Hippocampal formation (tissue), 2 donors: ENCODE results near the gene PERCC1.

Experiments
- DNase-seq, 2 donors: peaks; one replicate each; lab custom pipeline; 2025; lab: John Stamatoyannopoulos, UW

The PERCC1 gene

DNA sequence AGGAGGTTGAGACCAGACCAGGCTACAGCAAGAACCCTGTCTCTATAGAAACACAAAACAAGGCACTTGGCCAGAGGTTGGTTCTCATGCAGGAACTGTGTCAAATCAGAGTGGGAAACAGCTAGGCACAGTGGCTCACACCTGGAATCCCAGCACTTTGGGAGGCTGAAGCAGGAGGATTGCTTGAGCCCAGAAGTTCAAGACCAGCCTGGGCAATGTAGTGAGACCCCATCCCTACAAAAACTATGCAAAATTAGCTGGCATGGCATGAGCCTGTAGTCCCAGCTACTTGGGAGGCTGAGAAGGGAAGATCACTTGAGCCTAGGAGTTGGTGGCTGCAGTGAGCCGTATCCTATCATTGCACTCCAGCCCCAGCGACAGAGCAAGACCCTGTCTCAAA, 18.0 kb upstream of the PERCC1 start:
- no peak for DNase-seq

DNA sequence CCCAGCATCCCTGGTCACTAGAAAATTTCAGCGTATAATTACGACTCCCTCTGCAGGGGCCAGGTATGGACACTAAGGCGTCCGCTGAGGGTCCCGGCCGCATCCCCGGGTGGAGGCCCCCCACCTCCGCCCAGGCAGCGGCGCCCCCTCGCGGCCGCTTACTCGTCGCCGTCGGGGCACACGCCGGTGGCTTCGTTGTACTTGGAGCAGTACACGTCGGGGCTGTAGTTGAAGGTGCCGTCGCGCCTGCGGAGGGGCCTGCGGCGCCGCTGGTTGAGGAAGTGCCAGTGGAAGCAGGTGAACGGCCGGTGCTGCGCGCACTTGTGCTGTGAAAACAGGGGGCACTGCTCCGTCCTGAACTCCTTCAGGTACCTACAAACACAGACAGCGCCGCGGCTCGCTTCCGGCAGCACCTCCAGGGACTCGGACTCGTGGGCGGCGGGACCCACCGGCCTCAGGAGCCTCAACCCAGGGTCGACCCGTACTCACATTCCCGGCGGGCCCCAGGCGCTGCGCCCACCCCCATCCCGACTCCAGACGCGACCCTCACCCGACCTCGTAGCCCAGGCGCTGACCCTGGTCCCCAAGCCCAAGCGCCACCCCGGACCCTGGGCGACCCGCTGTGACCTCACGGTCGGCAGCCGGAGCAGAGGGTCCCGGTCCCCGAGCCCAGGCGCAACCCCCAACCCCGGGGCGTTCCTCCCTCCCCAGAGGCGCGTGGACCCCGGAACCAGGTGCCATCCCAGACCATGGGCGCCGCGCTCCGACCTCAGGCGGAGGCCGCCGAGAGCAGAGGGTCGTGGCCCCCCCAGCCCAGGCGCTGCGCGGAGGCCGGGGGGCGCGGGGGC, 17.0 kb upstream of the PERCC1 start:
- DNase-seq: peak in 1 of 2 donors; percentile 6

DNA sequence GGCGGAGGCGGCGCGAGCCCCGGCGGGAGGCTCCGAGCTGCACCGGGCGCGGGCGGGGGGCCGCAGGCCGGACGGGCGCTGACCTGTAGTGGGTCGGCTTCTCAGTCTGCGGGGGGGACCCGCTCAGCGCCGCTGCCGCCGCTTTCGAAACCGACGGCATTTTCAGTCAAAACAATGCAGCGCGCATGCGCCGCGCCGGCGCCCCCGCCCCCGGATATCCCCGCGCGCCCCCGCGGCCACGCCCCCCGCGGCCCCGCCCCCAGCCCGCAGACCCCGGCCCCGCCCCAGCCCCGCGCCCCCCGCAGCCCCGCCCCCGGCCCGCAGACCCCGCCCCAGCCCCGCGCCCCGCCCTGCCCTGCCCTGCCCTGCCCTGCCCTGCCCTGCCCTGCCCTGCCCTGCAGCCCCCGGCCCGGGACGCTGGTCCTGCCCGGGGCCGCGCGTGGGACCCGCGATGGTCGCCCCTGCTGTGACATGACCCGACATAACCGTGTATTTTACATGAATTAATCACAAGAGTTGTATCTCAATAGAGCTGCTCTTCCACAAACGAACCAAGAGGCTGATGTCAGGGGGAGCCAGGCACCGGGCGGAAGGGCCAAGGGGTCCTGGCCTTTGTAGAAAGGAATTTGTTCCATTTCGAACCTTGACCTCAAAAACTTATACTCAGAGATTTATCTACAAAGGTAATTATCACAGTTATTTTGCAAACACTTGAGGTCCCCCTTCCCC, 16.2 kb upstream of the PERCC1 start, which contains the start of gene UNKL:
Gene UNKL (minus strand): TSS at position 173 of the 729 bp plus-strand sequence. CDS start 13 bp downstream, at position 160.
- peak; percentile 2 to 44 for DNase-seq

DNA sequence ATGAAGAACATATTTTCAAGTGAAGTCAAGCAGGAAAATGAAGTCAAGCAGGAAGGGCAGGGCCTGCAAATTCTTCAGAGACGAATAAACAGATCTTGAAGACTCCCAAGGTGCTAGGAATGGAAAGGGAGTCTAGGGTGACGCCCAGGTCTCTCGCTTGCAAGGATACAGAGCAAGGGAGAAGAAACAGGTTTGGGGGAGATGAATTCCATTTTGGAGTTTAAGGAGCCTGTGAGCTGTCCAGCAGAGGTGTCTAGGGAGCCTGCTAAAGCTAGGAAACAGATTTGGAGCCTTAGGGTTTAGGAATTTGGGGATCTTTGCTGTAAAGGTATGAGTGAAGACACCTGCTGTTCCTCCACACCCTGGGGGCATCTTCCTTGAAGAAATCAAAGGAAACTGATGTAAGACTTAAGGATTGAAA, 14.3 kb upstream of the PERCC1 start:
- DNase-seq: no peak

DNA sequence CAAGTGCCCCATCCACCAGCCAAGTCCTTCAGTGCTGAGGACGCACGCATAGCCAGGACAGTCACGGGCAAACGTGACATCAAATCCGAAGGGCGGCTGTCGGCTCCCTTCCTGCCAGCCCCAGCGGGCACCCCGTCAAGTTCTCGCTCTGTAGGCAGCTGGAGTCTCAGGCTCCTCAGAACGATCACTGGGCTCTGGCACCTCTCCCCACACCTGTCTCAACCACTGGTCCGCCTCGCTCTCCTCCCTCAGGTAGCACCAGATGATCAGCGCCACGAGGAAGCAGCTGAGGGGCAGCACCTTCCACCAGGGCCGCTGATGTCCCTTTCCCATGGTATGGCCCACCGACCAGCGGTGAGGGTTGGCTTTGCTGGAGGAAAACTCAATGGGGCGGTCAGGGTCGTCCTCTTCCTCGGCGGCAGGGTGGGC, 10.8 kb upstream of the PERCC1 start:
- peak in 1 of 2 donors; percentile 8 for DNase-seq

DNA sequence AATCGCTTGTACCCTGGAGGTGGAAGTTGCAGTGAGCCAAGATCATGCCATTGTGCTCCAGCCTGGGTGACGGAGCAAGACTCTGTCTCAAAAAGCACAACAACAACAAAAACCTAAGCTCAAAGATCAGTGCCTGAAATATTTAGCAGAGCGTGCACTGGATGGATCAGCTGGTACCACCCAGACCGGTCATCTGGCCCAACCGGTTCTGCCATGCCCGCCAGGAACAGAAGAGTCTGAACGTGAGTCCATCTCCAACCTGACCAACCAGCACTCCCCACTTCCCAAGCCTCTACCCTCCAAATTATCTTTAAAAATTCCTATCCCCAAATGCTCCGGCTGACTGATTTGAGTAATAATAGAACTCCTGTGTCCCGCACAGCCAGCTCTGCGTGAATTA, 8.8 kb upstream of the PERCC1 start:
- DNase-seq: no peak

DNA sequence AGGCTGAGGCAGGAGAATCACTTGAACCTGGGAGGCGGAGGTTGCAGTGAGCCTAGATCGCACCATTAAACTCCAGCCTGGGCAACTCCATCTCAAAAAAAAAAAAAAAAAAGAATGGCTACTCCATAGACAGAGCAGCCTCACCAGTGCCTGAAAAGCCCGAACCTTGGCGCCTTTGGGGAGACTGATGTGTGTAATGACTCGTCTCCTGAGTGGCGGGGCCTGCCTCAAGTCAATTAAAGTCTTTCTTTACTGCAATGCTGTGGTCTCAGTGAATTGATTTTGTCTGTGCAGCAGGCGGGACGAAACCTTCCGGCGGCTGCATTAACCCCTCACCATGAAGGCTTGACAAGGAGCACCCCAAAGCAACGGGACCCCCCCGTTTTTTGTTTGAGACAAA, 6.8 kb upstream of the PERCC1 start:
- DNase-seq: no peak

DNA sequence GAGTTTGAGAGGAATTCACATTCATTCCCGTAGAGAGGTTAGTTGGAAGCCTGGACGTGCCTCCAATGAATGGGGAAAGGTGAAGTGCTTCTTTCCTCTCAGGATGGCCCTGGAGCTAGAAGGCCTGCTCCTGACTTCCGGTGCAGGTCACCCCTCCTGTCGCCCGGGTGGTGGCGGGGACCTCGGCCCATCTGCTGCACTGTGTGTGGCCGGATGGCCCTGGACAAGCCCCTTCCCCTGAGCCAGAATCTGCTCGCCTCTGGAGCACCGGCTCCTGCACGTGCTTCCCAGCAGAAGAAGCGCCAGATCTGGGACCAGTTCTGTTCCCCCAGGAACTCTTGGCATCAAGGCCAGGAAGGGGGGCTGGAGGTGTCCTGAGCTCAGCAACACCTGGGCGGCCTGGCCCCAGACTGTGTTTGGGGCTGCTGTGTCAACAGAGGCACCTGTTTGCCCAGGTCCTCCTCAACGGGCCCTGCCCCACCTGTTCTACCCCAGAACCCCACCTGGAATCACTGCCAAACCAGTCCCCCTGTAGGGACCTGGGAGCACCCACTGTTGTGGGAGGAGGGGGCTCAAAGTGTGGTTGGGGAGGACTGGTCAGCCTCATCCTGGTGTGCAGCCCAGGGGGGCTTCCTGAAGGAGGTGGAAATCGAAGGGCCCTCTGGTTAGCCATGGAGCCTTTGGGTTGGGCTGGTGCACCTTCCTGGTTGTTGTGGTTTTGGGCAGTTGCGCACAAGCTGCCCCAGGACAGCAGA, 5.1 kb upstream of the PERCC1 start:
- no peak for DNase-seq

DNA sequence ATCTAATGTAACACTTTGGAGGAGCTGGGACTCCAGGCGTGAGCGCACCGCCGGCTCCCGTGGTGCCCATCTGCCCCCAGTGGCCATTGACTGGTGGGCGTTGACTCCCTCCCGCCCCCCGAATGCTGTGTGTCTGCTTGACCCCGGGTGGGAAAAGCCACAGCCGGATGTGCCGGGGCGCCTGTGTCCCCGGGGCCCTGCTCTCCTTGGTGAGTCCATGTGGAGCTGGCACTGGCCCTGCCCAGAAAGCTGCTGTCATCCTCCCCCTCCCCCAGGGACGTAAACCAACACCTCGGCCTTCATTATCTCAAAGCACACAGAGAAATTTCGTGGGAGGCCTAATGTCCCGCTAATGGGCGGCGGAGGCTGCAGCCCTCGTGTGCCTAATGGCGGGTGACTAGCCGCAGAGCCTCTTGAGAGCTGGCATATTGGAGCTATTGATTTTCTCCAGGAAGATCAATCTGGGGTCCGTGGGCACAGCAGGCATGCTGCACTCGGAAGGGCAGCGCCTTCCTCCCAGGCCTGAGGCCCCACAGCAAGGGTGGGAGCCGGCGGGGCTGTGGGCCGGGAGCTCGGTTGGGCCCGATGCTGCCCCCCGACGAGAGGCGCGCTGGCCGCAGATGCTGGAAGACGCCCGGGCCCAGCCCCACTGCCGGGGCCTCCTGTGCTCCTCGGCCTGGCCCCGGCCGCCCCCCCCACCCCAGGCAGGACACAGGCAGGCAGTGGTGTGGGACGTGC, 4.0 kb upstream of the PERCC1 start:
- DNase-seq: no peak

DNA sequence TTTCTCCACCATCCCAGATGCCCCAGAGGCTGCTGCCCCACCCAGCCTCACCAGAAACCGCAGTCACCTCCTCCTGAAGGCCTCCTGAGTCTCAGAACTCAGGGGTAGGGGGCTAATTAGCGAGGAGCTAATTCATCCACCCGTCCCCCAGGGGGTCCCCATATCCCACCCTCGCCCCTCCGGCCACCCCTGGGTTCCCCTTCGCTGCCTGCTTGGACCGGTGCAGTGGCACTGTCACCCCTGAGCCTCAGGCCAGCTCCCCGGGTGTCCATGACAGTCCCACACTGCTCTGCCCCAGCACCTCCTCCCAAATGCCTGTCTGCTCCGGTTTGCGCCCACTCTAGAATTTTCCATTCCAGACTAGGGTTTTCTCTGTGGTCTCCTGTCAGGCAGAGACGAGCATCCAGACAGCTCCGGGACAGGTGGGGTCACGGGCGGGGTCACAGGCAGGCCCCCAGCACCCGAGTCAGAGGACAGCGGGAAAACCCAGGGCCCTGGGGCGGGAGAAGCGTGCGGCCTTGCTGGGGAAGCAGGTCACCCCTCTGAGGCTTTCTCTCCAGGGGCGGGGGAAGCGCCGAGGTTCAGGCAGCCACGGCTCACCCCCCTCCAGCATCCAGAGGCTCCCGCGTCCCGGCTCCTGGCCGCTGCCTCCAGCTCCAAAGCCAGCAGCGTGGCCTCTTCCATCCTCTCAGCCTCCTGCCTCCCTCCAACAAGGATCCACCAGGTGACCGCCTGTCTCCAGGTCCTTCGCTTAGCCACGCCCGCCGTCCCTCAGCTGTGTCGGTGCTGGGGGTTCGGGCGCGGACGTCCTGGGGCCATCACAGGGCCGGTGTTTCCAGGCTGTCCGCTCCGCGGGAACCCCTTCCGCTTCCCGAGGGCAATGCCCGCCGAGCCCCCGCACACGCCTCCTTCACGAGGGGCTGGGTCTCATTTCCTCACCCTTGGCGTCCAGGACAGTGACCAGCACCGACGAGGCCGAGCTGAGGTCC, 3.1 kb upstream of the PERCC1 start:
- DNase-seq: no peak

DNA sequence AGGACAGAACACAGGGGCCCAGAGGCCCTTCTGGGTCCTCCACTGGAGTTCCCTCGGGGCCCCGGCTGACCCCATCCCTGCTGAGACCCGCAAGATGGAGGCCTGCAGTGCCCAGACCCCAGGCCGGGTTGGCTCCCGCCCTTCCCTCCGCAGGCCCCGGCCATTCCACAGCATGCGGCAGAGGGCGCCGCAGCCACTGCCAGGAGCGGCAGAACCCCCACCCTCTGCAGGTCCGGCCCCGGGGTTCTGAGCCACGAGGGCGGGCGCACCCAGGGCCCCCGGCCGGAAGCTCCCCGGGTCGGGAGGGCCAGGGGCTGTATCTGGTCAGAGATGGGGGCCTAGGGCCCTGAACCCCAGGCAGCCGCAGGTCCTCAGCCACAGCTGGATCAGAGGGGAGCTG, 2.4 kb upstream of the PERCC1 start:
- DNase-seq: no peak

DNA sequence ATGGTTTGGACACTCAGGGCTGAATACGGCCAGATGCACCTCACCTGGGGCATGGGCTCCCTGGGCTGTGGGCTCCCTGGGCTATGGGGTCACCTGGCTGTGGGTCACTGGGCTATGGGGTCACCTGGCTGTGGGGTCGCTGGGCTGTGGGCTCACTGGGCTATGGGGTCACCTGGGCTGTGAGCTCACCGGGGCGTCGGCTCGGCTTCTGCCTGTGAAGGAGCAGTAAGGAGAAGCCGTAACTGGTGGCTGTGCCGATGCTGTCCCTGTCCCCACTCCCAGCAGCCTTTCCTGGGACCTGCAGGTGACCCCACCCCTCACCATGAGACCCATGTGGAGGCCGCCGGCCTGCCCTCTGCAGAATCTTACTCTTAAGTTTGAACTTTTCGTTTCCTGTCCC, 1.9 kb upstream of the PERCC1 start:
- DNase-seq: no peak

DNA sequence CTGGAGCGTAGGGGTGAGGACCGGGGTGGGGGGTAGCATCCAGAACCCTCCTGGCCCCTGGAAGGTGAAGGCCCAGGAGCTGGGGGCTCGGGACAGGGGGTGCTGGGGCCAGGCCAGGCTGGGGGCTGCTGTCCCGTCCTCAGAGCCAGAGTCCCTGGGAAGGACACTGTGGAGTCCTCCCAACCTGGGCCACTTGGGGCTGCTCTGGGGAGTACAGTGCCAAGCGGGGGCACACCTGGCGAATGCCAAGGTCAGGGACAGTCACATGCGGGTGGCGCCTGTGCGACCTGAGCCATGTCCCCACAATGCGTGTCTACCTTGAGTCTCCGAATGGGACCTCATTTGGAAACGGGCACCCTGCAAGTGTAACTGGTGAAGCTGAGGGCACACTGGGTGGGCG, 1.2 kb upstream of the PERCC1 start:
- DNase-seq: no peak

DNA sequence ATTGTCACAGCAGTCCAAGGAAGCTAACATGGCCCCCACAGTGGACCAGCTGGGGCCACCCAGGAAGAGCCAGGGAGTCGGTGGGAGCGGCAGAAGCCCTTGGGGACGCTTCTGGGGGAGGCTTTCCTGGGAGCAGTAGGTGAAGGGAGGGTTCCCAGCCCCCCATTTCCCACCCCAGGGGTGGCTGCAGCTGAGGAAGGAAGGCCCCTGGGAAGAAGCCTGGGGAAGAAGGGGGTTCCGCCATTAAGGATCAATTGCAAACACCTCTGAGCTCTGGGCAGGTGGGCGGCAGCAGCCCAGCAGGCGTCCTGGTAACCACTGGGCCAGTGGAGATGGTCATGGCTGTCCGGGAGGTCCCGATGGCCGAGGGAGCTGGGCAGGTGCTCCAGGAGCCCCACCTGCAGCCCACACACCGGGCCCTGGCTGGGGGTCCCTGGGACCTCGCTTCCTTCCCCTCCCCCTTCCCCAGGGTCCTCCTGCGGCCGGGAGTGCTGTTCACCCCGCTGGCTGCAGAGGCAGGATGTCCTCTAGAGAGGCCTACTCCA, 592 bp upstream of the PERCC1 start:
- DNase-seq: no peak

DNA sequence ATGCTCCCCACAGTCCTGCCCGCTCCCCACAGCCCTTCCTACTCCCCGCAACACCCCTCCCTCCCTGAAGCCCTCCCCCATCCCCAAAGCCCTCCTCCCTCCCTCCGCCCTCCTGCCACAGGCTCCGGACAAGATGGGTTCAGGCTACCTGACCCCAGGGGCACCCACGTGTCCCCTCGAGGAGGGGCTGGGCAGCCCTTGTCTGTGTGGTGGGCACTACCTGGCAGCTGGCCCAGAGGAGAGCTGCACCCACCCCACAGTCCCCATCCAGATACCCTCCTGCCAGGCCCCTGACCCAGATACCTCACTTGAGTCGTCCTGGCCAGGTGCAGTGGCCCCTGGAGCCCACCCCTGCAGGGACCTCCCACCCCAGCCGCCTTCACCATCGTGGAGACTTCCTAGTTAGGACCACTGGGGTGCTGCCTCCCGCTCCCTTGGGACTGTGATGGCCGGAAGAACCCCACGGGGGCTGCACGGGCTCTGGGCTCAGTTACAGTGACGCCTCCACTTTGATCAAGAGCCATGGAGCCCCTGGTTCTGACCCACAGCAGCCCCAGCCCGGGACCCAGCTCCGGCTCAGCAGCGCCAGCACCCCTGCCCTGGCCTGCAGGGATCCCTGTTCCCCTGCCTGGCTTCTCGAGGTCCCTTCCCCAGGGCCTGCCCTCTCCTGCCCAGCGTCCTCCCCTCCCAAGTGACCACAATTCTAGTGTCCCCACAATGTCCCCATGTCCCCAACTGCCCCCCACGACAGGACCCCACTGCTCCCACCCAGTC, 806 bp downstream of the PERCC1 start:
- DNase-seq: no peak

DNA sequence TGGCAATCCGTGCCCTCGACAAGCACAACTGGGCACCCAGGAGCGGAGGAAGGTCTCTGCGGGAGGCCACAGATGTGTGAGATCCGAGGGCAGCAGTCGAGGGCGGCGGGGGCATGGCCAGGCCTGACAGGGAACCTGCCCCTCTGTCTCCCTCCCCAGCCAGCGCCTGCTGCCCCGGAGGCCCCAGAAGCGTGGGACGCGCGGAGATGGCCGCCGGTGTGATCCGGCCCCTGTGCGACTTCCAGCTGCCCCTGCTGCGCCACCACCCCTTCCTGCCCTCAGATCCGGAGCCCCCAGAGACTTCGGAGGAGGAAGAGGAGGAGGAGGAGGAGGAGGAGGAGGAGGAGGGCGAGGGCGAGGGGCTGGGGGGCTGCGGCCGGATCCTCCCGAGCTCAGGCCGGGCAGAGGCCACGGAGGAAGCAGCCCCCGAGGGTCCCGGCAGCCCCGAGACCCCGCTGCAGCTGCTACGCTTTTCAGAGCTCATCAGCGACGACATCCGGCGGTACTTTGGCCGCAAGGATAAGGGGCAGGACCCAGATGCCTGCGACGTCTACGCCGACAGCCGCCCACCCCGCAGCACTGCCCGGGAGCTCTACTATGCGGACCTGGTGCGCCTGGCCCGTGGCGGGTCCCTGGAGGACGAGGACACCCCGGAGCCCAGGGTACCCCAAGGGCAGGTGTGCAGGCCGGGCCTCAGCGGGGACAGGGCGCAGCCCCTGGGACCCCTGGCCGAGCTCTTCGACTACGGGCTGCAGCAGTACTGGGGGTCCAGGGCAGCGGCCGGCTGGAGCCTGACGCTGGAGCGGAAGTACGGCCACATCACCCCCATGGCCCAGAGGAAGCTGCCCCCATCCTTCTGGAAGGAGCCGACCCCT, 1.7 kb downstream of the PERCC1 start:
- no peak for DNase-seq

DNA sequence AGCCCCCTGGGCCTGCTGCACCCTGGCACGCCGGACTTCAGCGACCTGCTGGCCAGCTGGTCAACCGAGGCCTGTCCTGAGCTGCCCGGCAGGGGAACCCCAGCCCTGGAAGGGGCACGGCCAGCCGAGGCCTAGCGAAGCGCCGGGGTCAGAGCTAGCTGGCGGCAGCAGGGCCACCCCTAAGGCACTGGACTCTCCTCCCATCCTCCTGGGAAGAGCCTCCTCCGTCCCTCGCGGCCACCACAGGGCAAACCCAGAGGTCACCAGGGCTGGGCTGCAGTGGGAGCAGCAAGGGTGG, 2.3 kb downstream of the PERCC1 start:
- DNase-seq: no peak

DNA sequence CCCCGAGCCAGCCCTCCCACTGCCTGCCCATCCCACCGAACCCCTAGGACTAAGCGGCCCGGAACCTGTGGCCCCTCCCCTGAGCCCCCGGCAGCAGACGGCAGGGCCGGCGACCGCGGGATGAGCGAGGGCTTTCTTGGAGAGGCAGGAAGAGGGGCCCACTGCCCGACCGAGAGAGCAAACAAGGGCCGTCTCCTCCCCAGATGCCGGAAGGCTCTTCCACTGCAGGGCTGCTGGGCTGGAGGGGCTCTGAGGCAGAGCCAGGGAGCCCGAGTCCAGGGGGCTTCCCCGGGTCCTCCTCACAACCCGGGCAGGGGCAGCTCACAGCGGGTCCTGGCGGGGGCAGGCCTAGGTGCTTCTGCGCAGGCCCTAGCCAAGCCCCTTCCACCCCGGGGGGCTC, 2.9 kb downstream of the PERCC1 start:
- no peak for DNase-seq
